ENCODE data around the gene CCDC127. TPM values are rescaled to one million over a fixed set of nuclear protein-coding genes. Genes with fewer than 3 reads are reported as not detected.

The CCDC127 gene
- polyA plus RNA-seq, 4 donors = 1.3 to 6.6 (median 2.2) TPM

DNA sequence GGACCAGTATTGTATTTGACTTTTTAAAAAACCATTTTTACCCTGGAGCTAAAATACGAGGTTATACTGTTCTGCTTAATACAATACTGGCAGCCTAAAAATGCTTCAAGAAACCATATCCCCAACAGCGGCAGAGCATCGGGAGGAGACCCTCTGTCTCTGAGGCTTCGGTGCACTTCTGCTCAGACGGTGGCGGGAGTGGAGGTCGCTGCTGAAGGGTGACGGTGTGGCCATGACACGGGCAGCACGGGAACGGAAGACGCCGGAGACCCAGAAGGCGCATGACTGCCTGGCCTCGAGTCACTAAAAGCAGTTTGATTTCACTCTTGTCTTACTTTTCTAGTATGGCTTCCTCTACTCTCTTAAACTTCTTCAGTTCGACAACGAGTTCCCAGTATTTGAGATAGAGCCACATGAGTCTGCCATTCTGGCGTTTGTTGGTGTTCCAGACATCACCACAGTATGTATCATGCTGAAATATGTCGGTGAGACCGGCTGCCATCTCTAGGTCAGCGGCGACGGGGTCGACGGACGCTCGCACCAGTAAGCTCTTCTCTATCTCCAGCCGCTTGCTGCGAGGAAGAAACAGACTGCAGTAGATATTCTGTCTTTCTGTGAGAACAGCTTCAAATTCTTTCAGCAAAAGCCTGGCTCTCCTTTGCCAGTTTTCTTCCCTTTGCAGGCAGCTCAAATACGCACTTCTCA is 12.8 kb downstream of the CCDC127 start:
- WGBS, 3 donors = 93 to 97% (median 94%) methylated on average over 30 of the region's 30 CpGs
- no peaks in the 10 kb centered on the region for H3K27me3 ChIP-seq (ENCODE audit: control insufficient read depth in 3 of 3, insufficient read depth in 3 of 3, low read length in 3 of 3)
- no peak overlapping the region for H3K27ac ChIP-seq (ENCODE audit: low read depth in 1 of 3, low read length in 2 of 3)
- H3K36me3 ChIP-seq (ENCODE audit: control insufficient read depth in 3 of 3, insufficient read depth in 2 of 3, low read depth in 1 of 3, low read length in 3 of 3) = peaks cover 4 to 41% (median 5%) of the 10 kb centered on the region in 3 donors
- no peaks in the 10 kb centered on the region for H3K9me3 ChIP-seq (ENCODE audit: control insufficient read depth in 2 of 2, insufficient read depth in 1 of 2, low read depth in 1 of 2, low read length in 1 of 2)
- FAIRE-seq = no peak
- H3K4me3 ChIP-seq (ENCODE audit: low read depth in 1 of 3, low read length in 3 of 3) = no peak overlapping the region
- DNase-seq = no peak
- H3K4me1 ChIP-seq (ENCODE audit: control insufficient read depth in 3 of 3, insufficient read depth in 2 of 3, low read depth in 1 of 3, low read length in 2 of 3) = no peaks in the 10 kb centered on the region

DNA sequence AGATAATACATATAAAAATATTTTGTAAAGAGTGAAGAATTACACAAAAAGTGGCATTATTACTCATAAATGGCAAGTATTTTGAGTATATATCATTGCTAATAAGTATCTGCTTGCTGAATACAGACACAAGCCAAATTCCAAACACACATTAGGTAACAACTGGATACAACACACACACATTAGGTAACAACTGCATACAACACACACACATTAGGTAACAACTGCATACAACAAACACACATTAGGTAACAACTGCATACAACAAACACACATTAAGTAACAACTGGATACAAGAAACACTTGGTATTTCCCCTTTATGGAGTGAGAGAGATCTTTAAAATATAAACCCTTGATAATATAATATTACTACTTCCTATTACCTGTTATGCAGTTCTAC is 13.5 kb downstream of the CCDC127 start:
- H3K27ac ChIP-seq (ENCODE audit: low read depth in 1 of 3, low read length in 2 of 3) = no peak overlapping the region
- no peaks in the 10 kb centered on the region for H3K27me3 ChIP-seq (ENCODE audit: control insufficient read depth in 3 of 3, insufficient read depth in 3 of 3, low read length in 3 of 3)
- H3K4me3 ChIP-seq (ENCODE audit: low read depth in 1 of 3, low read length in 3 of 3) = no peak overlapping the region
- no peaks in the 10 kb centered on the region for H3K9me3 ChIP-seq (ENCODE audit: control insufficient read depth in 2 of 2, insufficient read depth in 1 of 2, low read depth in 1 of 2, low read length in 1 of 2)
- FAIRE-seq = no peak
- H3K36me3 ChIP-seq (ENCODE audit: control insufficient read depth in 3 of 3, insufficient read depth in 2 of 3, low read depth in 1 of 3, low read length in 3 of 3) = peaks cover 4 to 41% (median 5%) of the 10 kb centered on the region in 3 donors
- H3K4me1 ChIP-seq (ENCODE audit: control insufficient read depth in 3 of 3, insufficient read depth in 2 of 3, low read depth in 1 of 3, low read length in 2 of 3) = no peaks in the 10 kb centered on the region
- DNase-seq = no peak

DNA sequence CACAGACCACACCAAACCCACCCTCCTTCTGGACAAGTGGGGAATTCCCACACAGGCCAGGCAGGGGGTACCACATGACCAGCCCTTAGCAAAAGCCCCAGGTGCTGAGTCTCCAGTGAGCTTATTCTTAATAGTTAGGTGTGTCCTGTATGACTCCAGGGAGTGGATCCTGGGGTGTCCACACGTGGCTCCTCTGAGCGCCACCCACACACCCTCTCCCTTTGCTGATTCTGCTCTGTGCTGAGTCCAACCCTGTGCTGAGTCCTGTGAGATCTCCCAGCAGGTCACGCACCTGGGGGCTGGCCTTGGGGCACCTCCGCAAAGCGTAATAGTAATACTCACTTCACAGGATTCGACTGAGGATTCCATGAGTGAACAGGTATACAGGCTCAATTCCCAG is 14.0 kb downstream of the CCDC127 start:
- no peaks in the 10 kb centered on the region for H3K27me3 ChIP-seq (ENCODE audit: control insufficient read depth in 3 of 3, insufficient read depth in 3 of 3, low read length in 3 of 3)
- FAIRE-seq = no peak
- no peak overlapping the region for H3K4me3 ChIP-seq (ENCODE audit: low read depth in 1 of 3, low read length in 3 of 3)
- H3K4me1 ChIP-seq (ENCODE audit: control insufficient read depth in 3 of 3, insufficient read depth in 2 of 3, low read depth in 1 of 3, low read length in 2 of 3) = no peaks in the 10 kb centered on the region
- WGBS, 3 donors = 79 to 89% (median 86%) methylated on average over 6 of the region's 6 CpGs
- peaks cover 4 to 43% (median 5%) of the 10 kb centered on the region in 3 donors for H3K36me3 ChIP-seq (ENCODE audit: control insufficient read depth in 3 of 3, insufficient read depth in 2 of 3, low read depth in 1 of 3, low read length in 3 of 3)
- no peaks in the 10 kb centered on the region for H3K9me3 ChIP-seq (ENCODE audit: control insufficient read depth in 2 of 2, insufficient read depth in 1 of 2, low read depth in 1 of 2, low read length in 1 of 2)
- H3K27ac ChIP-seq (ENCODE audit: low read depth in 1 of 3, low read length in 2 of 3) = no peak overlapping the region
- no peak for DNase-seq

GRCh38 chr5:203246-203930 is 14.6 kb downstream of the CCDC127 start:
- DNase-seq (no peak), FAIRE-seq (no peak)
- Histone ChIP-seq H3K27ac (ENCODE audit: low read depth in 1 of 3, low read length in 2 of 3) (no peak overlapping the region), H3K4me1 (ENCODE audit: control insufficient read depth in 3 of 3, insufficient read depth in 2 of 3, low read depth in 1 of 3, low read length in 2 of 3) (no peaks in the 10 kb centered on the region), H3K4me3 (ENCODE audit: low read depth in 1 of 3, low read length in 3 of 3) (no peak overlapping the region), H3K9me3 (ENCODE audit: control insufficient read depth in 2 of 2, insufficient read depth in 1 of 2, low read depth in 1 of 2, low read length in 1 of 2) (no peaks in the 10 kb centered on the region), H3K36me3 (ENCODE audit: control insufficient read depth in 3 of 3, insufficient read depth in 2 of 3, low read depth in 1 of 3, low read length in 3 of 3) (peaks cover 4 to 47% (median 5%) of the 10 kb centered on the region in 3 donors), H3K27me3 (ENCODE audit: control insufficient read depth in 3 of 3, insufficient read depth in 3 of 3, low read length in 3 of 3) (no peaks in the 10 kb centered on the region)
- 94 to 96% (median 94%) methylated on average over 26 of the region's 26 CpGs for WGBS, 3 donors

- peaks cover 4 to 43% (median 5%) of the 10 kb centered on the region in 3 donors for H3K36me3 ChIP-seq (ENCODE audit: control insufficient read depth in 3 of 3, insufficient read depth in 2 of 3, low read depth in 1 of 3, low read length in 3 of 3)
- WGBS, 3 donors = 87 to 98% (median 94%) methylated on average over 8 of the region's 8 CpGs
- FAIRE-seq = no peak
Measured at GRCh38 chr5:201672-202071, 16.3 kb downstream of the CCDC127 start.

DNA sequence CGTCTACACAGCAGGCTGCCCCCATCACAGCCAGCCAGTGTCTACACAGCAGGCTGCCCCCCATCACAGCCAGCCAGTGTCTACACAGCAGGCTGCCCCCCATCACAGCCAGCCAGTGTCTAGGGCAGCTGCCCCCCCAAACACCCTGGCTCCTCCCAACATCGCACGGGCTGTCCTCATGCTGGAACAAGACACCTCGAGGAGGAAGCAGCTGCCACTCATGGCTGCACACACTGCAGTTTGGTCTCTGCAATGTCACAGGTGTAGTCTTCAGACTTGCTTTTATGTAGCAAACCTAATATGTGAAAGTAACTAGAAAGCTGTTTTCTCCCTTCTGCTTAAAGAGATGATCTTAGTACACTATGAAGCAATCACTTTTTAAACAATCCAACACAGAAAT is 17.0 kb downstream of the CCDC127 start:
- H3K4me3 ChIP-seq (ENCODE audit: low read depth in 1 of 3, low read length in 3 of 3) = no peak overlapping the region
- no peak overlapping the region for H3K27ac ChIP-seq (ENCODE audit: low read depth in 1 of 3, low read length in 2 of 3)
- WGBS, 3 donors = 59 to 72% (median 69%) methylated on average over 4 of the region's 4 CpGs
- no peak for FAIRE-seq
- H3K27me3 ChIP-seq (ENCODE audit: control insufficient read depth in 3 of 3, insufficient read depth in 3 of 3, low read length in 3 of 3) = no peaks in the 10 kb centered on the region
- no peak for DNase-seq
- no peaks in the 10 kb centered on the region for H3K4me1 ChIP-seq (ENCODE audit: control insufficient read depth in 3 of 3, insufficient read depth in 2 of 3, low read depth in 1 of 3, low read length in 2 of 3)
- peaks cover 4 to 40% (median 5%) of the 10 kb centered on the region in 3 donors for H3K36me3 ChIP-seq (ENCODE audit: control insufficient read depth in 3 of 3, insufficient read depth in 2 of 3, low read depth in 1 of 3, low read length in 3 of 3)
- H3K9me3 ChIP-seq (ENCODE audit: control insufficient read depth in 2 of 2, insufficient read depth in 1 of 2, low read depth in 1 of 2, low read length in 1 of 2) = no peaks in the 10 kb centered on the region

More at GRCh38 chr5:201672-202071, 16.3 kb downstream of the CCDC127 start:
- no peak overlapping the region for H3K4me3 ChIP-seq (ENCODE audit: low read depth in 1 of 3, low read length in 3 of 3)
- no peak overlapping the region for H3K27ac ChIP-seq (ENCODE audit: low read depth in 1 of 3, low read length in 2 of 3)
- no peaks in the 10 kb centered on the region for H3K4me1 ChIP-seq (ENCODE audit: control insufficient read depth in 3 of 3, insufficient read depth in 2 of 3, low read depth in 1 of 3, low read length in 2 of 3)
- no peaks in the 10 kb centered on the region for H3K9me3 ChIP-seq (ENCODE audit: control insufficient read depth in 2 of 2, insufficient read depth in 1 of 2, low read depth in 1 of 2, low read length in 1 of 2)
- H3K27me3 ChIP-seq (ENCODE audit: control insufficient read depth in 3 of 3, insufficient read depth in 3 of 3, low read length in 3 of 3) = no peaks in the 10 kb centered on the region
- DNase-seq = no peak

- Histone ChIP-seq H3K4me3 (ENCODE audit: low read depth in 1 of 3, low read length in 3 of 3) (no peak overlapping the region), H3K27ac (ENCODE audit: low read depth in 1 of 3, low read length in 2 of 3) (no peak overlapping the region), H3K4me1 (ENCODE audit: control insufficient read depth in 3 of 3, insufficient read depth in 2 of 3, low read depth in 1 of 3, low read length in 2 of 3) (no peaks in the 10 kb centered on the region), H3K36me3 (ENCODE audit: control insufficient read depth in 3 of 3, insufficient read depth in 2 of 3, low read depth in 1 of 3, low read length in 3 of 3) (peaks cover 4 to 34% (median 5%) of the 10 kb centered on the region in 3 donors), H3K27me3 (ENCODE audit: control insufficient read depth in 3 of 3, insufficient read depth in 3 of 3, low read length in 3 of 3) (no peaks in the 10 kb centered on the region), H3K9me3 (ENCODE audit: control insufficient read depth in 2 of 2, insufficient read depth in 1 of 2, low read depth in 1 of 2, low read length in 1 of 2) (no peaks in the 10 kb centered on the region)
- DNase-seq (no peak), FAIRE-seq (no peak)
- WGBS, 3 donors = 88 to 92% (median 91%) methylated on average over 23 of the region's 23 CpGs
Measured at GRCh38 chr5:199950-200645, 17.9 kb downstream of the CCDC127 start.

GRCh38 chr5:199197-199949 is 18.6 kb downstream of the CCDC127 start:
- Histone ChIP-seq H3K4me1 (ENCODE audit: control insufficient read depth in 3 of 3, insufficient read depth in 2 of 3, low read depth in 1 of 3, low read length in 2 of 3) (no peaks in the 10 kb centered on the region), H3K4me3 (ENCODE audit: low read depth in 1 of 3, low read length in 3 of 3) (no peak overlapping the region), H3K36me3 (ENCODE audit: control insufficient read depth in 3 of 3, insufficient read depth in 2 of 3, low read depth in 1 of 3, low read length in 3 of 3) (peaks cover 4 to 31% (median 5%) of the 10 kb centered on the region in 3 donors), H3K27ac (ENCODE audit: low read depth in 1 of 3, low read length in 2 of 3) (no peak overlapping the region), H3K27me3 (ENCODE audit: control insufficient read depth in 3 of 3, insufficient read depth in 3 of 3, low read length in 3 of 3) (no peaks in the 10 kb centered on the region), H3K9me3 (ENCODE audit: control insufficient read depth in 2 of 2, insufficient read depth in 1 of 2, low read depth in 1 of 2, low read length in 1 of 2) (no peaks in the 10 kb centered on the region)
- 91 to 94% (median 92%) methylated on average over 16 of the region's 16 CpGs for WGBS, 3 donors
- no peak for FAIRE-seq
- DNase-seq = no peak
